Suprapubic skin (tissue), 4 donors: ENCODE measurements around the gene ERCC6L2.

Experiments
- CTCF ChIP-seq, 2 donors: fragments of 200-600 bp in 1 of 2; fragments of 450-650 bp in 1 of 2; sonication (generic) in 1 of 2; IDR thresholded peaks; one replicate each; pipeline ENCODE4 v1.5.1; 2016 to 2019; ENCODE audit warnings: antibody characterized with exemption in 2 of 2, mild to moderate bottlenecking in 1 of 2, moderate library complexity in 1 of 2
- EP300 ChIP-seq: sonication (generic); formaldehyde crosslinking; IDR thresholded peaks from one replicate; pipeline ENCODE4 v1.6.1; 2017; ENCODE audit warnings: antibody characterized with exemption
- POLR2A ChIP-seq, 2 donors: fragments of 450-650 bp; IDR thresholded peaks; one replicate each; pipeline ENCODE4 v1.6.1; 2017; ENCODE audit warnings: antibody characterized with exemption in 2 of 2, mild to moderate bottlenecking in 2 of 2, moderate library complexity in 2 of 2
- POLR2AphosphoS5 ChIP-seq, 3 donors: sonication (generic); formaldehyde crosslinking; IDR thresholded peaks; one replicate each; pipeline ENCODE4 v1.6.1; 2017; ENCODE audit warnings: antibody characterized with exemption in 3 of 3

GRCh38 chr9:95963659-95964058 is 88.2 kb downstream of the ERCC6L2 start:
- TF ChIP-seq CTCF (IDR thresholded peaks at IDR 0.05) (no peak), POLR2AphosphoS5 (IDR thresholded peaks at IDR 0.05) (no peak), POLR2A (IDR thresholded peaks at IDR 0.05) (no peak), EP300 (no peak)
